Measurements from ENCODE around the gene EXOSC3. TPM values are rescaled to one million over a fixed set of nuclear protein-coding genes. Genes with fewer than 3 reads are reported as not detected.

The EXOSC3 gene
- total and polyA plus RNA-seq, 2 donors (not counting 1 experiment from before 2014, with no cell fraction given): 11.7 to 55.3 TPM

GRCh38 chr9:37796232-37796631 lies 11.4 kb upstream of the EXOSC3 start:
- H3K79me2 ChIP-seq (ENCODE audit: control insufficient read depth, insufficient read depth, low read length): peaks cover 13% of the 10 kb centered on the region
- ChIA-PET CTCF (no interaction called here), POLR2A (no interaction called here)
- no peak overlapping the region for H3K4me2 ChIP-seq (replicated peaks; ENCODE audit: low read depth, low read length, poor library complexity, severe bottlenecking)
- Mint-ChIP-seq H3K27me3 (no peaks in the 10 kb centered on the region), H3K4me3 (no peak overlapping the region), H3K27ac (no peak overlapping the region), H3K9me3 (ENCODE audit: insufficient read depth) (no peaks in the 10 kb centered on the region), H3K4me1 (peaks cover 16% of the 10 kb centered on the region)
- no peaks in the 10 kb centered on the region for H3K27me3 ChIP-seq (replicated peaks in 1 of 4; ENCODE audit: control extremely low read depth in 1 of 4, control insufficient read depth in 3 of 4, insufficient read depth in 4 of 4, low read length in 3 of 4)
- H4K20me1 ChIP-seq (ENCODE audit: control insufficient read depth, insufficient read depth, low read length, poor library complexity, severe bottlenecking): peaks cover under 1% of the 10 kb centered on the region
- H3K4me1 ChIP-seq (ENCODE audit: control insufficient read depth in 2 of 2, insufficient read depth in 2 of 2, low read length in 2 of 2): peaks cover 3 to 15% of the 10 kb centered on the region in 2 donors
- ATAC-seq (ENCODE audit: low read depth): no peak
- no peak for DNase-seq
- H3K9ac ChIP-seq (ENCODE audit: low read length): no peak overlapping the region
- H2AFZ ChIP-seq (ENCODE audit: insufficient read depth, low read depth, low read length, poor library complexity, severe bottlenecking): no peak overlapping the region
- no peaks in the 10 kb centered on the region for H3K36me3 ChIP-seq (replicated peaks in 1 of 2; ENCODE audit: control extremely low read depth in 1 of 2, control insufficient read depth in 1 of 2, extremely low read depth in 1 of 2, insufficient read depth in 2 of 2, low read length in 1 of 2)
- H3K4me3 ChIP-seq (ENCODE audit: control extremely low read depth in 1 of 5, extremely low read depth in 1 of 5, insufficient read depth in 1 of 5, low read depth in 2 of 5, low read length in 4 of 5): no peak overlapping the region
- H3K27ac ChIP-seq (ENCODE audit: low read length in 2 of 2): no peak overlapping the region
- WGBS (ENCODE audit: insufficient coverage): no CpG with 5 or more reads among the region's 2 CpGs
- intact Hi-C loops (cut with micrococcal nuclease): no loop called here
- TF ChIP-seq, protein P1, sequence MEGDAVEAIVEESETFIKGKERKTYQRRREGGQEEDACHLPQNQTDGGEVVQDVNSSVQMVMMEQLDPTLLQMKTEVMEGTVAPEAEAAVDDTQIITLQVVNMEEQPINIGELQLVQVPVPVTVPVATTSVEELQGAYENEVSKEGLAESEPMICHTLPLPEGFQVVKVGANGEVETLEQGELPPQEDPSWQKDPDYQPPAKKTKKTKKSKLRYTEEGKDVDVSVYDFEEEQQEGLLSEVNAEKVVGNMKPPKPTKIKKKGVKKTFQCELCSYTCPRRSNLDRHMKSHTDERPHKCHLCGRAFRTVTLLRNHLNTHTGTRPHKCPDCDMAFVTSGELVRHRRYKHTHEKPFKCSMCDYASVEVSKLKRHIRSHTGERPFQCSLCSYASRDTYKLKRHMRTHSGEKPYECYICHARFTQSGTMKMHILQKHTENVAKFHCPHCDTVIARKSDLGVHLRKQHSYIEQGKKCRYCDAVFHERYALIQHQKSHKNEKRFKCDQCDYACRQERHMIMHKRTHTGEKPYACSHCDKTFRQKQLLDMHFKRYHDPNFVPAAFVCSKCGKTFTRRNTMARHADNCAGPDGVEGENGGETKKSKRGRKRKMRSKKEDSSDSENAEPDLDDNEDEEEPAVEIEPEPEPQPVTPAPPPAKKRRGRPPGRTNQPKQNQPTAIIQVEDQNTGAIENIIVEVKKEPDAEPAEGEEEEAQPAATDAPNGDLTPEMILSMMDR (IDR thresholded peaks at IDR 0.05): no peak
- TF ChIP-seq EZH2 (IDR thresholded peaks at IDR 0.05; ENCODE audit: borderline replicate concordance, insufficient read depth, low read depth, low read length, poor library complexity, severe bottlenecking): no peak
- no peaks in the 10 kb centered on the region for H3K9me3 ChIP-seq (ENCODE audit: control extremely low read depth in 1 of 3, control insufficient read depth in 2 of 3, insufficient read depth in 1 of 3, low read length in 2 of 3)

GRCh38 chr9:37792122-37792521 lies 7.3 kb upstream of the EXOSC3 start:
- TF ChIP-seq, protein P1 (IDR thresholded peaks at IDR 0.05): no peak
- no peak for TF ChIP-seq EZH2 (IDR thresholded peaks at IDR 0.05; ENCODE audit: borderline replicate concordance, insufficient read depth, low read depth, low read length, poor library complexity, severe bottlenecking)
- H3K27ac Mint-ChIP-seq: no peak overlapping the region
- no peaks in the 10 kb centered on the region for H3K79me2 ChIP-seq (ENCODE audit: control insufficient read depth, insufficient read depth, low read length)

More at GRCh38 chr9:37792122-37792521, 7.3 kb upstream of the EXOSC3 start:
- ChIA-PET POLR2A (no interaction called here), CTCF (no interaction called here)
- ATAC-seq (ENCODE audit: low read depth): no peak
- no peaks in the 10 kb centered on the region for H3K9me3 Mint-ChIP-seq (ENCODE audit: insufficient read depth)
- intact Hi-C loops (cut with micrococcal nuclease): no loop called here
- no peak overlapping the region for H2AFZ ChIP-seq (ENCODE audit: insufficient read depth, low read depth, low read length, poor library complexity, severe bottlenecking)
- WGBS (ENCODE audit: insufficient coverage): no CpG with 5 or more reads among the region's 5 CpGs
- no peak for DNase-seq
- no peak overlapping the region for H3K9ac ChIP-seq (ENCODE audit: low read length)
- H3K4me2 ChIP-seq (replicated peaks; ENCODE audit: low read depth, low read length, poor library complexity, severe bottlenecking): no peak overlapping the region
- no peaks in the 10 kb centered on the region for H3K27me3 ChIP-seq (replicated peaks in 1 of 4; ENCODE audit: control extremely low read depth in 1 of 4, control insufficient read depth in 3 of 4, insufficient read depth in 4 of 4, low read length in 3 of 4)
- peaks cover 9% of the 10 kb centered on the region for H3K27me3 Mint-ChIP-seq
- H3K4me1 ChIP-seq (ENCODE audit: control insufficient read depth in 2 of 2, insufficient read depth in 2 of 2, low read length in 2 of 2): no peaks in the 10 kb centered on the region
- no peak overlapping the region for H3K27ac ChIP-seq (ENCODE audit: low read length in 2 of 2)
- no peaks in the 10 kb centered on the region for H3K36me3 ChIP-seq (replicated peaks in 1 of 2; ENCODE audit: control extremely low read depth in 1 of 2, control insufficient read depth in 1 of 2, extremely low read depth in 1 of 2, insufficient read depth in 2 of 2, low read length in 1 of 2)
- H3K9me3 ChIP-seq (ENCODE audit: control extremely low read depth in 1 of 3, control insufficient read depth in 2 of 3, insufficient read depth in 1 of 3, low read length in 2 of 3): peaks cover 0 to 2% (median 0%) of the 10 kb centered on the region in 3 donors
- no peak overlapping the region for H3K4me3 Mint-ChIP-seq
- H3K4me1 Mint-ChIP-seq: no peaks in the 10 kb centered on the region
- H3K4me3 ChIP-seq (ENCODE audit: control extremely low read depth in 1 of 5, extremely low read depth in 1 of 5, insufficient read depth in 1 of 5, low read depth in 2 of 5, low read length in 4 of 5): no peak overlapping the region
- H4K20me1 ChIP-seq (ENCODE audit: control insufficient read depth, insufficient read depth, low read length, poor library complexity, severe bottlenecking): no peaks in the 10 kb centered on the region

Measured in B cell (primary cell).